Natural killer cell treated with Interleukin-12 subunit alpha and Interleukin-12 subunit beta and Interleukin-15 and Interleukin-18, amount 100 ng/mL, for 72 hours (primary cell): ENCODE measurements around the gene RGS3. TPM values are rescaled to one million over a fixed set of nuclear protein-coding genes. Genes with fewer than 3 reads are reported as not detected.
"Not testable (repeated sequence)": the region's sequence is repeated elsewhere in the genome, so short reads cannot be mapped to it uniquely, and the experiment has no call there.

Experiments
- ATAC-seq, 2 donors: fragments of 150-1000 bp; cut with Tn5 transposase in 1 of 2; sonication (Bioruptor Pico), chemical (Tn5 transposase) in 1 of 2; 2 replicates each; pipeline ENCODE4 v1.10.0; 2021
- DNase-seq: peaks from one replicate; pipeline ENCODE4 v3.0.0; 2022; ENCODE audit warnings: low spot score
- H3K27ac Mint-ChIP-seq, 2 donors: 1 replicate in 1 of 2; 2 replicates in 1 of 2; pipeline ENCODE4 v1.8.0; 2022; ENCODE audit warnings: mixed read lengths in 2 of 2, mild to moderate bottlenecking in 1 of 2, moderate library complexity in 1 of 2
- H3K27me3 Mint-ChIP-seq, 2 donors: 1 replicate in 1 of 2; 2 replicates in 1 of 2; pipeline ENCODE4 v1.8.0; 2022; ENCODE audit warnings: mixed read lengths in 2 of 2
- H3K36me3 Mint-ChIP-seq: one replicate; pipeline ENCODE4 v1.8.0; 2022; ENCODE audit warnings: mixed read lengths
- H3K4me1 Mint-ChIP-seq, 2 donors: 1 replicate in 1 of 2; 2 replicates in 1 of 2; pipeline ENCODE4 v1.8.0; 2022; ENCODE audit warnings: low read depth in 2 of 2, mixed read lengths in 2 of 2, mild to moderate bottlenecking in 1 of 2
- H3K4me3 Mint-ChIP-seq: one replicate; pipeline ENCODE4 v1.8.0; 2022; ENCODE audit warnings: mixed read lengths
- H3K9me3 Mint-ChIP-seq: 2 replicates; pipeline ENCODE4 v1.8.0; 2022; ENCODE audit warnings: mixed read lengths
- total RNA-seq, 2 donors: library from RNA; stranded (reverse); gene quantifications; one replicate each; pipeline ENCODE4 v1.2.3, GENCODE V29; 2022

The RGS3 gene
- 100 to 1,000 TPM in 1 of 2 donors, 10 to 100 TPM in 1; 71.7 to 144 TPM for total RNA-seq

DNA sequence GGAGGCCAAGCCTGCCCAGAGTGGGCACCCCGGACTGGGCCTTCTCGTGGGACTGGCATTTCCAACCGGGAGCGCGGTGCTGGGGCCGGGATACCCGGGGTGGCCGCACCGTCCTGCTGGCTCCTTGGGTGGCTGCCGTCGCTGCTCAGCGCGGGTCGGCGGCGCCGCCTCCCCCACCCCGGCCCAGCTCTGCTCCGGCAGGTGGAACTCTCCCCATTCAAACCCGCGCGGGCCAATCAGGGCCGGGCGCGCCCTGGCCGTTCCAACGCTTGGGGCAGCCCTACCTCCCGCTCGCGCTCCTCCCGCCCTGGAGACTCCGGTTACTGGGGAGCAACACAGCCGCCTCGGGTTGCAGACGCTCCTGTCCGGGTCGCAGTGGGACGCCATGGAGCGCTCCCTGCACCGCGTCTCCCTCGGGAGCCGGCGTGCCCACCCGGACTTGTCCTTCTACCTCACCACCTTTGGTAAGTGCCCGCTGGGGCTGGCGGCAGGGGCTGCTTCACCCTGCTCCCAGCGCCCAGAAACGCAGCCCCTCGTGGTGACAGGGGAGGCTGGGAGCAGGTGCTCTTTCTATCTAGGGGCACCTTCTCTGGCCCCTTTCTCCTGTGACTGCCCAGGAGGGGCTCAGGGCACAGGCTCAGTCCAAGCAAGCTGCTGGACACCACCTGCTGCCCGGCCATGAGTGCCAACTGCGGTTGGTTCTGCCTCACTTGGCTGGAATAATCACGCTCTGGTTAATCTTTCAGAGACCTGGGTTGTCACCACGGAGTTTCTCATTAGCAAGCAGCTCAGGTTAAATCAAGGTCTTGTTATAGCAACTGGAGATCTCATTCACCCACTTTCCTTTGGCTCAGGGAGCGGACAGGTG is at the start of gene RGS3:
RGS3 (plus strand) TSS at position 310 of the 868 bp plus-strand sequence; CDS start at position 386, 76 bp downstream.
- Mint-ChIP-seq H3K27ac (no peak within 1 kb of the TSS), H3K4me1 (peaks cover 0 to 7% of the 10 kb centered on the region in 2 donors), H3K27me3 (no peaks in the 10 kb centered on the region), H3K9me3 (no peaks in the 10 kb centered on the region), H3K4me3 (no peak within 1 kb of the TSS), H3K36me3 (no peaks in the 10 kb centered on the region)
- ATAC-seq: peak in 1 of 2 donors; percentile 24
- DNase-seq: no peak

DNA sequence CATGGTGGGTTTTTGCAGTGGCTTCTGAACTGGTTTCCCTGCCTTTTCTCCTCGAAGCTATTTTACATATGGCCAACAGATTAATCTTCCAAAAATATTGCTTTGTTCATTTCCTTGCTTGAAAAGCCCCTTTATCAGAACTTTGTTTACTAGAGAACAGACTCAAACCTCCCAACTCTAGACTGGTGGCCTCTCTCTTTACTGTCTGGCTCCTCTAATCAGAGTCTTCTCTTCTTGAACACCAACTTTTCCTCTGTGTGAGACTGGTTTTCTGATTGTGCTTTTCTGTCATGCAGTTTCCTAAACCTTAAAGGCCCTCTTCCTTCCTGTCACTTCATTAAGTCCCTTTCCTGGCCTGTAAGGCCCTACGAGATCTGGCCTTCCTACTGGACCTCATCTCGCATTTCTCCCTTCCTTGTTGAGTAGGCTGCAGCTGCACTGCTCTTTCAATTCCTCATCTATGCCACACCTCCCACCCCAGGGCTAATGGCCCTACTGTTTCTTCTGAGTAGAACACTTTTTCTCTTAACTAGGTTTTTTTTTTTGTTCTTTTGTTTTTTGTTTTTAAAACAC is 47.3 kb upstream of the RGS3 start:
- DNase-seq (no peak), ATAC-seq (no peak)
- H3K27me3 Mint-ChIP-seq: no peaks in the 10 kb centered on the region
- H3K36me3 Mint-ChIP-seq: no peaks in the 10 kb centered on the region
- no peak overlapping the region for H3K4me3 Mint-ChIP-seq
- H3K27ac Mint-ChIP-seq: no peak overlapping the region
- H3K4me1 Mint-ChIP-seq: no peaks in the 10 kb centered on the region
- H3K9me3 Mint-ChIP-seq: no peaks in the 10 kb centered on the region

DNA sequence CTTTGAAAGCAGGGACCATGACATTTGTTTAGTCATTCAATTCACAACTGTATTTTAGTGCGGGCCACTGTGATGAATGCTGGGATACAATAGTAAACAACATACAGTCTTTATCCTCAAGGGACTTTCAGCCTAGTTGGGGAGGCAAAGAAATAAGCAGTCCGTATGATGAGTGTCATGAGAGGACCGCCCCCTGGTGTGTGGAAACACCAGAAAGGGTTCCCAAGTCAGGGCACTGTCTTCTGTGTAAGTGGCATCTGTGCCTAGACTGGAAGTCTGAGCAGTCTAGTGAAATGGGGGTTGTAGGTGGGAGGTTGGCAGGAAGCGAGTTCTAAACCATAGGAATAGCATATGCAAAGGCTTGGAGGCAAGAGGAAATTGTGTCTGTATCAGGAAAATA is 46.2 kb upstream of the RGS3 start:
- H3K27me3 Mint-ChIP-seq: no peaks in the 10 kb centered on the region
- H3K27ac Mint-ChIP-seq: no peak overlapping the region
- no peak for DNase-seq
- no peaks in the 10 kb centered on the region for H3K9me3 Mint-ChIP-seq
- H3K36me3 Mint-ChIP-seq: no peaks in the 10 kb centered on the region
- no peak for ATAC-seq
- H3K4me3 Mint-ChIP-seq: no peak overlapping the region
- no peaks in the 10 kb centered on the region for H3K4me1 Mint-ChIP-seq

DNA sequence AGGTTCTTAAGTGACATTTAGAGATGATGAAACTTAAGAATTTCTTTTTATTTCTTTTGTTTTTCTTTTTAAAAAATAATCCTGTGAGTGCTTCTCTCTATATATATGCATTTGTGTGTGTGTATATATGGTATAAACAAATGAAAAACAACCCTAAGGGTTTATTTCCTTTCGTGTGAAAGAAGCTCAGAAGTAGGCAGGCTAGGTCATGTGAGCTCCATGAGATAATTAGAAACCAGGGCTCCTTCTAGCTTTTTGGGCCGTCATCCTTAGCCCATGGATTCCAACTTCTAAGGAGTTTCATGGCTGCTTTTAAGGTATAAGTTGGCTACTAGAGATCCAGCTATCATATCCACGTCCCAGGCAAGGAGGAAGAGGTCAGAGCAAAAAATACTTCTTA is 41.8 kb upstream of the RGS3 start:
- Mint-ChIP-seq H3K27ac (no peak overlapping the region), H3K4me3 (no peak overlapping the region), H3K27me3 (peaks cover 8 to 11% of the 10 kb centered on the region in 2 donors), H3K4me1 (no peaks in the 10 kb centered on the region), H3K9me3 (no peaks in the 10 kb centered on the region), H3K36me3 (no peaks in the 10 kb centered on the region)
- DNase-seq (no peak), ATAC-seq (no peak)

DNA sequence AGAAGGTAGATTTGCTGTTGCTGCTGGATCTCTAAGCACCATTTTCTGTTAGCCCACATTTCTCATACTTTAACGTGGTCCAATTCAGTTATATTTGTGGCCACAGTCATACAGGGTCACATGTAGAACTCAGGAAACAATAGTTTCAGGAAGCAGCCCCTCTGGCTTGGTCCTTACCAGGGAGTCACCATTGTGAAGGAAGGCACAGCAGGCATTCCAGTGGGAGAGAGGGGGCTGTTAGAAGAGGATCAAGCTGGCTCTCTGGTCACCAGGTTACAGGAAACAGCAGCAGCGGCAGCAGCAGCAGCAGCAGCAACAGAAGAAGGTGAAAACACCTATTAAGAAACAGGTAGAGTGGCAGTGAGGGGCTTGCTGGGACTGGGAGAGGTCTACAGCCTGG is 38.5 kb upstream of the RGS3 start:
- ATAC-seq: no peak
- peaks cover 8 to 11% of the 10 kb centered on the region in 2 donors for H3K27me3 Mint-ChIP-seq
- H3K4me1 Mint-ChIP-seq: peaks cover 0 to 4% of the 10 kb centered on the region in 2 donors
- H3K4me3 Mint-ChIP-seq: no peak overlapping the region
- no peak overlapping the region for H3K27ac Mint-ChIP-seq
- DNase-seq: no peak
- no peaks in the 10 kb centered on the region for H3K9me3 Mint-ChIP-seq
- no peaks in the 10 kb centered on the region for H3K36me3 Mint-ChIP-seq

DNA sequence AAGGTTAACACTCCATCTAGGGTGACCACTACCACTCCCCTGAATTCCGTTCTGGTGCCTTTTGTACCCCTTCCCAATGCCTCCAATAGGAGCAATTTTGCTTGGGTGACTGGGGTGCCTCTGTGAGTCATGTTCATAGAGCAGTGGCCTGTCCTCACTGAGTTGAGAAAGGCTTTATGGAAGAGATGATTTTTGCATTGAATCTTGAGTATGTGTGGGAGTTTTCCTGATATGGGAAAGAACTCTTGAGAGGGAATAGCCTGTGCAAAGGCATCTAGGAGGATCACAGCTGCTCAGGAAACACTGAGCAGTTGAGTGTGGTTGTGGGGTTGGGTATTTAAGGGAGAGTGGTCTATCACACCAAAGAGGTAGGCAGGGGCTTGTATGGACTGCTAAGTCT is 36.8 kb upstream of the RGS3 start:
- DNase-seq (no peak), ATAC-seq (no peak)
- Mint-ChIP-seq H3K4me1 (peaks cover 0 to 4% of the 10 kb centered on the region in 2 donors), H3K27ac (no peak overlapping the region), H3K36me3 (no peaks in the 10 kb centered on the region), H3K4me3 (no peak overlapping the region), H3K9me3 (no peaks in the 10 kb centered on the region), H3K27me3 (peaks cover 8 to 11% of the 10 kb centered on the region in 2 donors)

DNA sequence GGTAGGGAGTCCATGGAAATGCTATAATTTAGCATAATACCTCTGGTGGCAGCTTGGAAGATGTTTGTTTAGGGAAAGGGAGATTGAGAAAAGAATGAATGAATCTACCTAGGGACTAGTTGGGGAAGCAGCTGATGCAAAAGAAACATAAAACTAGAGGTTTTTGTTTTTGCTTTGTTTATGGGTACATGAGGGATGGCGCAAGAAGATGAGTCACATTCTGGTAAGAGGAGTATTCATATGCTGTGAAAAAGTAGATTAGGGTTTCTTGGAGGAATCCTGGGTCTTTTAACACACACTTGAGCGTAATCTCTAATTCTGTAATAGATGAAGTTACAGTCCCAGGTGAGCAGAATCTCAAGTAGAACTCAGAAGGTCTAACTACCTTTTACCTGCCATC is 35.9 kb upstream of the RGS3 start:
- peaks cover 0 to 4% of the 10 kb centered on the region in 2 donors for H3K4me1 Mint-ChIP-seq

DNA sequence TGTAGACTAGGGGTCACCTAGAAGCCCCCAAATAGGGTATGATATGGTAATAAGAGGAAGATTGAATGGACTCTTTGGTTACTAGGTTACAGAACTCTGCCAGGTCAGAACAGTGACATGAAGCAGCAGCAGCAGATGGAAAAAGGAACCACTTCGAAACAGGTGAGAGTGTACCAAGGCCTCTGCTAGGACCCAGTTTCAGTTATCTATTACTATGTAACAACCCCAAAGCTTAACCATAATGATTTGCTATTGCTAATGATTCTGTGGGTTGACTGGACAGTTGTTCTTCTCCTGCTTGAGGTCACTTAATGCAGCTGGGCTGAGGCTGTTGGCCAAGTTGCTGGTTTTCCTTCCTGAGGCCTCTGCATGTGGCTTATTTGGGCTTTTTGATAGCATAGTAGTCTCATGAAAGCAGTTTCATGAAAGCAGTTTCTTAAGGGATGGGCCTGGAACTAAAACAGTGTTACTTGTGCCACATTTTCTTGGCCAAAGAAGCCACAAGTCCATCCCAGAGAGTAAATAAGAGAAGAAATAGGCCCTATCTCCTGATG is 35.4 kb upstream of the RGS3 start:
- DNase-seq: no peak
- no peak for ATAC-seq
- Mint-ChIP-seq H3K9me3 (no peaks in the 10 kb centered on the region), H3K4me3 (no peak overlapping the region), H3K27ac (peak overlapping the region in 1 of 2 donors; percentile 1), H3K36me3 (no peaks in the 10 kb centered on the region), H3K4me1 (peaks cover 0 to 4% of the 10 kb centered on the region in 2 donors), H3K27me3 (peaks cover 6 to 11% of the 10 kb centered on the region in 2 donors)

More for the DNA sequence above, 35.9 kb upstream of the RGS3 start:
- H3K27ac Mint-ChIP-seq: peak overlapping the region in 1 of 2 donors; percentile 1
- no peaks in the 10 kb centered on the region for H3K36me3 Mint-ChIP-seq
- no peak for DNase-seq
- peaks cover 8 to 11% of the 10 kb centered on the region in 2 donors for H3K27me3 Mint-ChIP-seq
- H3K9me3 Mint-ChIP-seq: no peaks in the 10 kb centered on the region
- no peak overlapping the region for H3K4me3 Mint-ChIP-seq
- ATAC-seq: peak in 1 of 2 donors; percentile 41

DNA sequence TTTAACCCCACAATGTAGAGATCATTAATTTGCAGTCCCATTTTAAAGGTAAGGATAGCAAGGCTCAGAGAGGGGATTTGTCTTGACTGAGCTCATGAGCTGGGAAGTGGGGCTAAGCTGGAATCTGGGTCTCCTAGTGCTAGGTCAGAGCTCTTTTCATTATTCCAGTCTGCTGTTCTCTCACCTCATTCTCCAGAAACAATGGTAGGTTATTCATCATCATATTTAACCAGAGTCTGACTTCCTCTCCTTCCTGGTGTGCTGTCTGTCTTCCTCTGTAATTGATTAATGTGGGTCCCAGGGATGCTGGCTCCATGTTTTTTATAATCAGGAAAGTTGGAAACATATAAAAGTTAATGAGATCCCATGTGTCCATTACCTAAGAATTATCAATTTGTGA is 32.3 kb upstream of the RGS3 start:
- peaks cover 0 to 6% of the 10 kb centered on the region in 2 donors for H3K4me1 Mint-ChIP-seq
- H3K9me3 Mint-ChIP-seq: no peaks in the 10 kb centered on the region
- DNase-seq (no peak), ATAC-seq (no peak)
- peaks cover 1 to 6% of the 10 kb centered on the region in 2 donors for H3K27me3 Mint-ChIP-seq
- no peak overlapping the region for H3K27ac Mint-ChIP-seq
- no peak overlapping the region for H3K4me3 Mint-ChIP-seq
- H3K36me3 Mint-ChIP-seq: no peaks in the 10 kb centered on the region

DNA sequence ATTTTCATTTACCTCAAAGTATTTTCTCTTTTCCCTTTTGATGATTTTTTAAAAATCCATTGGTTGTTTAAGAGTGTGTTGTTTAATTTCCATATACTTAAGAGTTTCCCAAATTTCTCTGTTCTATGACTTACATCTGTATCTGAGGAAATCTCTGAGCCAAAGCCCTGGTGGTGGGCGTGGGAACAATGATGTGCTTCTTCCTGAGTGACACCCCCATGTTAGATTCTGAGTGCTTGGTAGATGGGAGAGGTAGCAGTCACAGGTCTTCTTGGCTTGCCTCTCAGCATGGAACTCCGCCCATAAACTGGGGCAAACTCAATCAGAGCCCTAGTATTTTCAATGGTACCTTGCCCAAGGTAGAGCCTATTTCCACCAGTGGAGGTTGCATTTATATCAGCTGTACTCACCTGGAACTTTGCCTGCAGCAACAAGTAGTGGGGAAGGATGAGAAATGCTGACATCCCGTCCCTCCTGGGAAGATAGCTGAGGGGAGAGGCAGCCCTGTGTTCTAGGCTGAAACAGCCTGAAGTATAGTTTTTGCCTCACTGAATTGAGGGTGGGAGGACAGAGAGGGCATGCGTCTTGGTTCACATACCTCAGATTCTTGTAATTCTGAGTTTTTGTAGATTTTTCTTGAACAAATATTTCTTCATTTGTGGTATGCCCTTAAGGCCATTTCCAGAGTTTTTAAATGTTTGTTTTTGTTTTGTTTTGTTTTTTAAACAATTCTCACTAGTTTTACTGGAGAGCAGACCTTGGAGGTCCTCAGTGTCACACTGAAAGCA is 26.6 kb upstream of the RGS3 start:
- no peaks in the 10 kb centered on the region for H3K9me3 Mint-ChIP-seq
- ATAC-seq: no peak
- H3K4me1 Mint-ChIP-seq: peaks cover 0 to 3% of the 10 kb centered on the region in 2 donors
- H3K27ac Mint-ChIP-seq: no peak overlapping the region
- H3K36me3 Mint-ChIP-seq: no peaks in the 10 kb centered on the region
- H3K4me3 Mint-ChIP-seq: no peak overlapping the region
- peaks cover 6 to 13% of the 10 kb centered on the region in 2 donors for H3K27me3 Mint-ChIP-seq
- no peak for DNase-seq

DNA sequence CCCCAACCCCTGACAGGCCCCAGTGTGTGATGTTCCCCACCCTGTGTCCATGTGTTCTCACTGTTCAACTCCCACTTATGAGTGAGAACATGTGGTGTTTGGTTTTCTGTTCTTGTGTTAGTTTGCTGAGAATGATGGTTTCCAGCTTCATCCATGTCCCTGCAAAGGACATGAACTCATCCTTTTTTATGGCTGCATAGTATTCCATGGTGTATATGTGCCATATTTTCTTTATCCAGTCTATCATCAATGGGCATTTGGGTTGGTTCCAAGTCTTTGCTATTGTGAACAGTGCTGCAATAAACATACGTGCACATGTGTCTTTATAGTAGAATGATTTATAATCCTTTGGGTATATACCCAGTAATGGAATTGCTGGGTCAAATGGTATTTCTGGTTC is 25.8 kb upstream of the RGS3 start:
- H3K36me3 Mint-ChIP-seq, H3K9me3 Mint-ChIP-seq, DNase-seq, H3K27ac Mint-ChIP-seq, ATAC-seq, H3K4me3 Mint-ChIP-seq, H3K4me1 Mint-ChIP-seq: not testable (repeated sequence)
- H3K27me3 Mint-ChIP-seq: peaks cover 6 to 13% of the 10 kb centered on the region in 2 donors

DNA sequence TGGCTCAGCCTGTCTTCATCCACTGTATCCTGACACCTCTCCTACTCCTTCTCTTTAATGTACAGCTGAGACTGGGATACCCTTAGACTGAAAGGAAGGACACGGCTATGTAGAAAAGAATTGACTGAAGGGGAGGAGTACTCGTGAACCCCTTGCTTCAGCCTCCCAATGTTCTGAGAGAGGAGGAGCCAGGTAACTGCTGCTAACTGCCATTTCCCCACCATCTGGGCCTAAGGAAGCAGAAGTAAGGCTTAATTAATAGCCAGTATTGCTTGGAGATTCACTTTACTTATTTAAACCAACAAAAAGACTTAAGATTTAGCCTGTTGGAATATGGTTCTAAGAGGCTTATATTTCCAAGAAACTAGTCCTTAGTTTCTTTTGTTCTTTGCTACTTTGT is 18.8 kb upstream of the RGS3 start:
- ATAC-seq (no peak), DNase-seq (no peak)
- Mint-ChIP-seq H3K36me3 (no peaks in the 10 kb centered on the region), H3K4me1 (peaks cover 0 to 5% of the 10 kb centered on the region in 2 donors), H3K27me3 (no peaks in the 10 kb centered on the region), H3K9me3 (no peaks in the 10 kb centered on the region), H3K4me3 (no peak overlapping the region), H3K27ac (no peak overlapping the region)

DNA sequence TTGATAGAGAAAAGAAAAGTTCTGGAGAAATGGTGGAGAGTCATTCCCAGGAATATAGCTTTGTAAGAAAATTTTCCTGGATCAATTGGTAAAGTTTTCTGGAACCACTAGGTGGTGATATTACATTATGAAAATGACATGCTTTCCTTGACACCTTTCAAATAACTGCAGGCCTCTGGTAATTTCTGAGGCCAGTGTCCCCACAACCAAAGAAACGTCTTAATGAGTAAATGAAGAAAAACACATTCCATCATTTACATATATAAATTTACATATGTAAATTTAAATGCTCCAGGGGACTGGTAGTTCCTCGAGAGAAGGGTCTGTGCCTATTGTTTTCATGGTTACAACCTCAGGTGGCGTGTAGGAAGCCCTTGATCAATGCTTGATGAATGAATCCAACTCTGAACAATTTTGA is 17.2 kb upstream of the RGS3 start:
- Mint-ChIP-seq H3K27ac (no peak overlapping the region), H3K36me3 (no peaks in the 10 kb centered on the region), H3K4me1 (peaks cover 0 to 9% of the 10 kb centered on the region in 2 donors), H3K4me3 (no peak overlapping the region), H3K9me3 (no peaks in the 10 kb centered on the region), H3K27me3 (no peaks in the 10 kb centered on the region)
- ATAC-seq (no peak), DNase-seq (no peak)
